OCI-LY1 (cell line): ENCODE data around the gene SLC25A53.

Source experiments
- CTCF ChIP-seq: fragments of 200-600 bp; sonication (generic), shearing (Covaris generic); IDR thresholded peaks from 2 replicates; pipeline ENCODE4 v1.5.1; 2017; ENCODE audit warnings: mild to moderate bottlenecking, antibody characterized with exemption, low read length, moderate library complexity, mixed read lengths
- EZH2 ChIP-seq: fragments of 200-600 bp; sonication (generic), shearing (Covaris generic); IDR thresholded peaks from 2 replicates; pipeline ENCODE4 v1.8.0; 2017; ENCODE audit warnings: borderline replicate concordance, mixed run types, mild to moderate bottlenecking, antibody characterized with exemption, low read length, moderate library complexity, mixed read lengths

GRCh38 chrX:104195489-104196084 lies 38.8 kb upstream of the SLC25A53 start:
- TF ChIP-seq CTCF (peak; percentile 47), EZH2 (no peak)
